CD14-positive monocyte (primary cell): ENCODE measurements around the gene TMEM164. TPM values are rescaled to one million over a fixed set of nuclear protein-coding genes. Genes with fewer than 3 reads are reported as not detected.

ENCODE experiments used
- DNase-seq, 3 donors: peaks; one replicate each; pipeline ENCODE4 v3.0.0-alpha.2; 2011 to 2022
- H2AFZ ChIP-seq: 2 replicates; pipeline ENCODE4 v1.6.0; 2012; ENCODE audit warnings: mild to moderate bottlenecking, low read depth, low read length, inconsistent platforms; ENCODE audit not compliant: insufficient read depth, poor library complexity, severe bottlenecking
- H3K27ac ChIP-seq, 2 donors: 1 replicate in 1 of 2; 2 replicates in 1 of 2; pipeline ENCODE4 v1.5.1; 2012 to 2013; ENCODE audit warnings: low read length in 2 of 2, control low read depth in 1 of 2, inconsistent platforms in 1 of 2, low read depth in 1 of 2, mild to moderate bottlenecking in 1 of 2
- H3K27me3 ChIP-seq, 2 donors: one replicate each; pipeline versions ENCODE4 v1.6.0 to v1.6.1; 2011 to 2013; ENCODE audit warnings: low read length in 2 of 2; ENCODE audit not compliant: control insufficient read depth in 2 of 2, insufficient read depth in 2 of 2
- H3K36me3 ChIP-seq, 2 donors: replicated peaks in 1 of 2; 1 replicate in 1 of 2; 2 replicates in 1 of 2; pipeline versions ENCODE4 v1.5.1 to v1.6.1; 2012 to 2013; ENCODE audit warnings: low read length in 2 of 2, control low read depth in 1 of 2, inconsistent platforms in 1 of 2, mild to moderate bottlenecking in 1 of 2; ENCODE audit not compliant: insufficient read depth in 2 of 2, control insufficient read depth in 1 of 2
- H3K4me1 ChIP-seq, 2 donors: 1 replicate in 1 of 2; 2 replicates in 1 of 2; pipeline versions ENCODE4 v1.5.1 to v1.6.1; 2012 to 2013; ENCODE audit warnings: low read length in 2 of 2, control low read depth in 1 of 2, inconsistent platforms in 1 of 2, mild to moderate bottlenecking in 1 of 2, moderate library complexity in 1 of 2; ENCODE audit not compliant: insufficient read depth in 2 of 2, control insufficient read depth in 1 of 2
- H3K4me2 ChIP-seq: replicated peaks from 2 replicates; pipeline ENCODE3; 2012; ENCODE audit warnings: low read length, moderate library complexity, mild to moderate bottlenecking; ENCODE audit not compliant: poor library complexity, severe bottlenecking; ENCODE audit errors: extremely low read depth
- H3K4me3 ChIP-seq, 3 experiments: fragments of 200-600 bp in 1 of 3; sonication (generic) in 1 of 3; replicated peaks in 1 of 3; 1 replicate in 2 of 3; 2 replicates in 1 of 3; pipeline ENCODE4 v1.5.1; 2011 to 2013; ENCODE audit warnings: low read length in 3 of 3, mild to moderate bottlenecking in 3 of 3, control low read depth in 2 of 3, low read depth in 2 of 3, inconsistent platforms in 1 of 3, moderate library complexity in 1 of 3
- H3K79me2 ChIP-seq: 2 replicates; pipeline ENCODE4 v1.6.0; 2012; ENCODE audit warnings: mild to moderate bottlenecking, control low read depth, inconsistent platforms, low read length, moderate library complexity; ENCODE audit not compliant: insufficient read depth
- H3K9ac ChIP-seq: 2 replicates; pipeline ENCODE4 v1.6.0; 2017; ENCODE audit warnings: low read length, mild to moderate bottlenecking; ENCODE audit not compliant: insufficient read depth, poor library complexity, severe bottlenecking
- H3K9me3 ChIP-seq, 2 donors: replicated peaks in 1 of 2; 1 replicate in 1 of 2; 2 replicates in 1 of 2; pipeline versions ENCODE4 v1.5.1 to v1.6.1; 2012 to 2013; ENCODE audit warnings: low read length in 2 of 2, control low read depth in 1 of 2; ENCODE audit not compliant: control insufficient read depth in 1 of 2, insufficient read depth in 1 of 2
- H4K20me1 ChIP-seq: 2 replicates; pipeline ENCODE4 v1.6.0; 2012; ENCODE audit warnings: mild to moderate bottlenecking, low read length, control low read depth, moderate library complexity; ENCODE audit not compliant: insufficient read depth
- H3K27ac Mint-ChIP-seq, 7 donors: one replicate each; pipeline ENCODE4 v1.8.0; 2020; ENCODE audit warnings: mild to moderate bottlenecking in 7 of 7, mixed read lengths in 7 of 7, moderate library complexity in 6 of 7, inconsistent platforms in 2 of 7
- H3K27me3 Mint-ChIP-seq, 3 donors: one replicate each; pipeline ENCODE4 v1.8.0; 2021 to 2022; ENCODE audit warnings: low read depth in 3 of 3, mild to moderate bottlenecking in 3 of 3, mixed read lengths in 3 of 3, moderate library complexity in 3 of 3, inconsistent platforms in 1 of 3
- H3K36me3 Mint-ChIP-seq, 2 donors: one replicate each; pipeline ENCODE4 v1.8.0; 2020; ENCODE audit warnings: mixed read lengths in 2 of 2, inconsistent platforms in 1 of 2, mild to moderate bottlenecking in 1 of 2
- H3K4me1 Mint-ChIP-seq: one replicate; pipeline ENCODE4 v1.8.0; 2020; ENCODE audit warnings: mild to moderate bottlenecking, mixed read lengths
- H3K4me3 Mint-ChIP-seq, 2 donors: one replicate each; pipeline ENCODE4 v1.8.0; 2020; ENCODE audit warnings: mild to moderate bottlenecking in 2 of 2, mixed read lengths in 2 of 2, moderate library complexity in 1 of 2
- H3K9me3 Mint-ChIP-seq, 7 donors: one replicate each; pipeline ENCODE4 v1.8.0; 2020 to 2022; ENCODE audit warnings: mixed read lengths in 7 of 7, mild to moderate bottlenecking in 6 of 7, moderate library complexity in 6 of 7, inconsistent platforms in 2 of 7
- CTCF ChIP-seq: fragments of 200-600 bp; IDR thresholded peaks from one replicate; pipeline ENCODE4 v1.8.0; 2022; ENCODE audit warnings: antibody characterized with exemption, mild to moderate bottlenecking
- WGBS: methylation state at CpG from one replicate; pipeline ENCODE4 v1.1.5; 2013; ENCODE audit warnings: missing lambda C conversion rate; ENCODE audit not compliant: insufficient coverage; 5-methylcytosine and 5-hydroxymethylcytosine counted together
- intact Hi-C, 2 donors: fragments of 100-400 bp; cut with micrococcal nuclease; formaldehyde crosslinking; loops; one replicate each; pipeline versions ENCODE4 v1.15.0 to v1.15.1; 2023
- polyA plus RNA-seq, 3 donors: library from polyadenylated mRNA; depleted of rRNA in 1 of 3; unstranded in 2 of 3; stranded (reverse) in 1 of 3; fragments of 300-500 nt in 2 of 3; fragments of >200 nt in 1 of 3; fragmentation: Illumina TruSeq in 2 of 3; gene quantifications; 1 replicate in 2 of 3; 2 replicates in 1 of 3; pipeline ENCODE4 v1.2.3, GENCODE V29; 2012 to 2021

Gene TMEM164
- polyA plus RNA-seq, 3 donors, result 5.3 to 39.5 (median 7.3) TPM

- Mint-ChIP-seq H3K4me3 (no peak overlapping the region), H3K9me3 (no peaks in the 10 kb centered on the region), H3K4me1 (peaks cover 51% of the 10 kb centered on the region), H3K27ac (no peak overlapping the region), H3K36me3 (peaks cover 8 to 17% of the 10 kb centered on the region in 2 donors), H3K27me3 (peaks cover 0 to 16% (median 0%) of the 10 kb centered on the region in 3 donors)
- H3K27ac ChIP-seq, result no peak overlapping the region
- peaks cover 3 to 7% of the 10 kb centered on the region in 2 donors for H3K36me3 ChIP-seq
- no peaks in the 10 kb centered on the region for H3K9me3 ChIP-seq
- peaks cover 23 to 29% of the 10 kb centered on the region in 2 donors for H3K4me1 ChIP-seq
- no peak for TF ChIP-seq CTCF
- H3K4me2 ChIP-seq, result no peak overlapping the region
- peaks cover 40% of the 10 kb centered on the region for H4K20me1 ChIP-seq
- peaks cover 72% of the 10 kb centered on the region for H3K79me2 ChIP-seq
- H3K4me3 ChIP-seq, result no peak overlapping the region
- intact Hi-C loops, result no loop called here
- WGBS, result no CpG with 5 or more reads among the region's 1 CpG
- DNase-seq, result no peak
- H3K27me3 ChIP-seq, result peaks cover 0 to 4% of the 10 kb centered on the region in 2 donors
- no peak overlapping the region for H2AFZ ChIP-seq
- no peak overlapping the region for H3K9ac ChIP-seq
Measured at GRCh38 chrX:110046971-110047370, 44.1 kb downstream of the TMEM164 start.

DNA sequence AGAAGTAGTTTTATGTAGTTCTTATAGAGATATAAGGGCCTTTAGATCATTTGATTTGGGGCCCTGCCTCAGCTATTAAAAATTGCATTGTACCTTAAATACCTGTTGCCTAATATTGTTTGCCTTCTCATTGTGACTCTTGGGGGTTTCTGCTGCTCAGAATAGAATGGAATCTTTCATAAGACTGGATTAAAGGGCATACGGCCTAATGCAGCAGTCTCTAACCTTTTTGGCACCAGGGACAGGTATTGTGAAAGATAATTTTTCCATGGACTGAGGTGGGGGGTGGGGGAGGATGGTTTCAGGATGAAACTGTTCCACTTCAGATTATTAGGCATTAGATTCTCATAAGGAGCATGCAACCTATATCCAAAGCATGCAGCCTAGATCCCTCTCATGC, 46.2 kb downstream of the TMEM164 start:
- Histone ChIP-seq H3K27me3 (peaks cover 0 to 4% of the 10 kb centered on the region in 2 donors), H3K27ac (no peak overlapping the region), H3K4me3 (no peak overlapping the region), H2AFZ (no peak overlapping the region), H3K36me3 (peaks cover 9 to 18% of the 10 kb centered on the region in 2 donors), H4K20me1 (peaks cover 36% of the 10 kb centered on the region), H3K9me3 (no peaks in the 10 kb centered on the region), H3K9ac (no peak overlapping the region), H3K79me2 (peaks cover 62% of the 10 kb centered on the region), H3K4me2 (no peak overlapping the region), H3K4me1 (peaks cover 2 to 16% of the 10 kb centered on the region in 2 donors)
- H3K4me1 Mint-ChIP-seq, result peaks cover 34% of the 10 kb centered on the region
- no peak for TF ChIP-seq CTCF
- H3K36me3 Mint-ChIP-seq, result peaks cover 13 to 23% of the 10 kb centered on the region in 2 donors
- H3K9me3 Mint-ChIP-seq, result no peaks in the 10 kb centered on the region
- DNase-seq, result no peak
- intact Hi-C loops, result no loop called here
- H3K4me3 Mint-ChIP-seq, result no peak overlapping the region
- no peak overlapping the region for H3K27ac Mint-ChIP-seq
- H3K27me3 Mint-ChIP-seq, result peaks cover 0 to 16% (median 0%) of the 10 kb centered on the region in 3 donors
- no CpG with 5 or more reads among the region's 1 CpG for WGBS
